HEK293 (cell line): ENCODE data around the gene COL3A1.

Experiments
- CTCF ChIA-PET: fragments of 350-600 bp; formaldehyde crosslinking; extraction: SDS; loops from one replicate; lab custom pipeline; 2021; ENCODE audit warnings: antibody characterized with exemption; lab: Yijun Ruan, JAX
- POLR2A ChIA-PET: fragments of 300-600 bp; formaldehyde crosslinking; extraction: SDS; loops from one replicate; lab custom pipeline; 2020; ENCODE audit warnings: antibody characterized with exemption, inconsistent platforms; lab: Yijun Ruan, JAX
- H3K27ac ChIP-seq: fragments of 200-500 bp; sonication (Bioruptor generic); 2 replicates; pipeline ENCODE4 v1.5.1; 2014; ENCODE audit warnings: low read depth, low read length, control low read depth, inconsistent platforms; ENCODE audit errors: extremely low read depth
- H3K36me3 ChIP-seq, 2 experiments: fragments of 200-500 bp in 1 of 2; sonication (Bioruptor generic) in 1 of 2; 1 replicate in 1 of 2; 2 replicates in 1 of 2; pipeline ENCODE4 v1.5.1; 2014 to 2017; ENCODE audit warnings: inconsistent platforms in 2 of 2, low read length in 2 of 2; ENCODE audit not compliant: control insufficient read depth in 2 of 2, insufficient read depth in 1 of 2
- H3K4me1 ChIP-seq: fragments of 200-500 bp; sonication (Bioruptor generic); 2 replicates; pipeline ENCODE4 v1.5.1; 2014; ENCODE audit warnings: mild to moderate bottlenecking, low read length, inconsistent platforms; ENCODE audit not compliant: control insufficient read depth, insufficient read depth
- H3K4me3 ChIP-seq: 2 replicates; pipeline ENCODE4 v1.5.1; 2011; ENCODE audit warnings: low read depth, mild to moderate bottlenecking, control low read depth, low read length, moderate library complexity
- H3K9me3 ChIP-seq: fragments of 200-500 bp; sonication (Bioruptor generic); 2 replicates; pipeline ENCODE4 v1.5.1; 2014; ENCODE audit warnings: low read depth, low read length, inconsistent platforms; ENCODE audit not compliant: control insufficient read depth, insufficient read depth
- KLF1 ChIP-seq: fragments of 450-650 bp; formaldehyde crosslinking; IDR thresholded peaks from 2 replicates; pipeline ENCODE4 v1.5.1; 2016; ENCODE audit warnings: missing biosample characterization, missing genetic modification characterization
- PRDM1 ChIP-seq: fragments of 450-650 bp; formaldehyde crosslinking; IDR thresholded peaks from 2 replicates; pipeline ENCODE4; 2016; ENCODE audit warnings: missing biosample characterization, missing genetic modification characterization
- WT1 ChIP-seq: fragments of 450-650 bp; formaldehyde crosslinking; IDR thresholded peaks from 2 replicates; pipeline ENCODE4 v1.5.1; 2016; ENCODE audit warnings: missing biosample characterization, missing genetic modification characterization
- ZBTB10 ChIP-seq: fragments of 450-650 bp; formaldehyde crosslinking; IDR thresholded peaks from 2 replicates; pipeline ENCODE4 v1.5.1; 2016; ENCODE audit warnings: missing biosample characterization, missing genetic modification characterization
- ZBTB6 ChIP-seq: fragments of 450-650 bp; formaldehyde crosslinking; IDR thresholded peaks from 2 replicates; pipeline ENCODE4 v1.5.1; 2017; ENCODE audit warnings: missing biosample characterization, missing genetic modification characterization
- ZBTB7A ChIP-seq: fragments of 450-650 bp; formaldehyde crosslinking; IDR thresholded peaks from 2 replicates; pipeline ENCODE4 v1.5.1; 2016; ENCODE audit warnings: low read depth, missing biosample characterization, missing genetic modification characterization
- ZFP37 ChIP-seq: fragments of 450-650 bp; formaldehyde crosslinking; IDR thresholded peaks from 2 replicates; pipeline ENCODE4 v1.5.1; 2016; ENCODE audit warnings: missing biosample characterization, missing genetic modification characterization
- ZFP69B ChIP-seq: fragments of 450-650 bp; formaldehyde crosslinking; IDR thresholded peaks from 2 replicates; pipeline ENCODE4 v1.5.1; 2016; ENCODE audit warnings: missing biosample characterization, missing genetic modification characterization
- ZNF155 ChIP-seq: fragments of 450-650 bp; formaldehyde crosslinking; IDR thresholded peaks from 2 replicates; pipeline ENCODE4 v1.5.1; 2016; ENCODE audit warnings: missing biosample characterization, missing genetic modification characterization
- ZNF169 ChIP-seq: fragments of 450-650 bp; formaldehyde crosslinking; IDR thresholded peaks from 2 replicates; pipeline ENCODE4 v1.5.1; 2016; ENCODE audit warnings: missing biosample characterization, missing genetic modification characterization
- ZNF175 ChIP-seq: fragments of 450-650 bp; formaldehyde crosslinking; IDR thresholded peaks from 2 replicates; pipeline ENCODE4 v1.5.1; 2016; ENCODE audit warnings: missing biosample characterization, missing genetic modification characterization
- ZNF24 ChIP-seq: fragments of 450-650 bp; formaldehyde crosslinking; IDR thresholded peaks from 2 replicates; pipeline ENCODE4 v1.5.1; 2016; ENCODE audit warnings: missing biosample characterization, missing genetic modification characterization
- ZNF266 ChIP-seq: fragments of 450-650 bp; formaldehyde crosslinking; IDR thresholded peaks from 2 replicates; pipeline ENCODE4 v1.5.1; 2016; ENCODE audit warnings: missing biosample characterization, missing genetic modification characterization, low read depth
- ZNF280D ChIP-seq: fragments of 450-650 bp; formaldehyde crosslinking; IDR thresholded peaks from 2 replicates; pipeline ENCODE4 v1.5.1; 2016; ENCODE audit warnings: missing biosample characterization, missing genetic modification characterization
- ZNF324 ChIP-seq: fragments of 450-650 bp; formaldehyde crosslinking; IDR thresholded peaks from 2 replicates; pipeline ENCODE4 v1.5.1; 2016; ENCODE audit warnings: missing biosample characterization, missing genetic modification characterization
- ZNF350 ChIP-seq: fragments of 450-650 bp; formaldehyde crosslinking; IDR thresholded peaks from 2 replicates; pipeline ENCODE4 v1.5.0; 2017; ENCODE audit warnings: missing biosample characterization, mild to moderate bottlenecking, missing genetic modification characterization
- ZNF514 ChIP-seq: fragments of 450-650 bp; formaldehyde crosslinking; IDR thresholded peaks from 2 replicates; pipeline ENCODE4 v1.5.1; 2016; ENCODE audit warnings: missing biosample characterization, missing genetic modification characterization
- ZNF629 ChIP-seq: fragments of 450-650 bp; formaldehyde crosslinking; IDR thresholded peaks from 2 replicates; pipeline ENCODE4 v1.5.1; 2017; ENCODE audit warnings: missing biosample characterization, missing genetic modification characterization
- ZNF664 ChIP-seq: fragments of 450-650 bp; formaldehyde crosslinking; IDR thresholded peaks from 2 replicates; pipeline ENCODE4 v1.5.1; 2016; ENCODE audit warnings: missing biosample characterization, missing genetic modification characterization
- ZNF704 ChIP-seq: fragments of 450-650 bp; formaldehyde crosslinking; IDR thresholded peaks from 2 replicates; pipeline ENCODE4 v1.5.1; 2016; ENCODE audit warnings: missing biosample characterization, missing genetic modification characterization
- ZSCAN5A ChIP-seq: fragments of 450-650 bp; formaldehyde crosslinking; IDR thresholded peaks from 2 replicates; pipeline ENCODE4 v1.5.1; 2016; ENCODE audit warnings: missing biosample characterization, missing genetic modification characterization

The COL3A1 gene

GRCh38 chr2:189015359-189015758, 41.2 kb downstream of the COL3A1 start (continued):
- TF ChIP-seq ZSCAN5A (tag by site-specific recombination), result no peak

- POLR2A ChIA-PET, result no interaction called here
- Histone ChIP-seq H3K27ac (no peak overlapping the region), H3K4me3 (no peak overlapping the region), H3K4me1 (no peaks in the 10 kb centered on the region), H3K9me3 (no peaks in the 10 kb centered on the region), H3K36me3 (no peaks in the 10 kb centered on the region)
- TF ChIP-seq ZNF24 (tag by site-specific recombination), result no peak
- no peak for TF ChIP-seq ZNF704 (tag by site-specific recombination)
- TF ChIP-seq ZNF629 (tag by site-specific recombination), result no peak
- TF ChIP-seq ZBTB7A (tag by site-specific recombination), result no peak
- TF ChIP-seq ZNF175 (tag by site-specific recombination), result no peak
- TF ChIP-seq ZFP37 (tag by site-specific recombination), result no peak
- TF ChIP-seq WT1 (tag by site-specific recombination), result no peak
- TF ChIP-seq ZNF514 (tag by site-specific recombination), result no peak
- TF ChIP-seq ZNF664 (tag by site-specific recombination), result no peak
- TF ChIP-seq ZNF266 (tag by site-specific recombination), result no peak
- TF ChIP-seq ZFP69B (tag by site-specific recombination), result no peak
- TF ChIP-seq ZNF155 (tag by site-specific recombination), result no peak
- TF ChIP-seq ZNF350 (tag by site-specific recombination), result no peak
- no peak for TF ChIP-seq ZNF324 (tag by site-specific recombination)
- TF ChIP-seq KLF1 (tag by site-specific recombination), result no peak
- TF ChIP-seq PRDM1 (tag by site-specific recombination), result no peak
- TF ChIP-seq ZNF169, result no peak
- TF ChIP-seq ZBTB6 (tag by site-specific recombination), result no peak
- TF ChIP-seq ZBTB10 (tag by site-specific recombination), result no peak
- no peak for TF ChIP-seq ZNF280D (tag by site-specific recombination)
- CTCF ChIA-PET, result interaction anchor here (1.7 kb wide), 1 partner anchor 9 kb away, joined by 5 read pairs; no protein-coding TSS in a partner anchor
These were observed 42.2 kb downstream of the COL3A1 start for GRCh38 chr2:189016311-189016861.
